Amygdala (tissue), 56 donors: ENCODE results near the gene CCDC169.
"Not testable (repeated sequence)": the region's sequence is repeated elsewhere in the genome, so short reads cannot be mapped to it uniquely, and the experiment has no call there.

Source experiments
- DNase-seq, 56 donors: peaks; one replicate each; lab custom pipeline; 2025; lab: John Stamatoyannopoulos, UW

Gene CCDC169

DNA sequence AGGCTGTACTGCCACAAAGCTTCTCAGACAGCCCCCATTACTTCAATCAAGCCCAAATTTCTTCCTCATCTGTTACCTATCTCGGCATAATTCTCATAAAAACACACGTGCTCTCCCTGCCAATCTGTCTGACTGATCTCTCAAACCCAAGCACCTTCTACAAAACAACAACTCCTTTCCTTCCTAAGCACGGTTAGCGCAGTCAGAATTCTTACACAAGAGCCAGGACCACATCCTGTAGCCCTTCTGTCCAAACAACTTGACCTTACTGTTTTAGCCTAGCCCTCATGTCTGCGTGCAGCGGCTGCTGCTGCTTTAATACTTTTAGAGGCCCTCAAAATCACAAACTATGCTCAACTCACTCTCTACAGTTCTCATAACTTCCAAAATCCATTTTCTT, 22.2 kb upstream of the CCDC169 start:
- not testable (repeated sequence) for DNase-seq

DNA sequence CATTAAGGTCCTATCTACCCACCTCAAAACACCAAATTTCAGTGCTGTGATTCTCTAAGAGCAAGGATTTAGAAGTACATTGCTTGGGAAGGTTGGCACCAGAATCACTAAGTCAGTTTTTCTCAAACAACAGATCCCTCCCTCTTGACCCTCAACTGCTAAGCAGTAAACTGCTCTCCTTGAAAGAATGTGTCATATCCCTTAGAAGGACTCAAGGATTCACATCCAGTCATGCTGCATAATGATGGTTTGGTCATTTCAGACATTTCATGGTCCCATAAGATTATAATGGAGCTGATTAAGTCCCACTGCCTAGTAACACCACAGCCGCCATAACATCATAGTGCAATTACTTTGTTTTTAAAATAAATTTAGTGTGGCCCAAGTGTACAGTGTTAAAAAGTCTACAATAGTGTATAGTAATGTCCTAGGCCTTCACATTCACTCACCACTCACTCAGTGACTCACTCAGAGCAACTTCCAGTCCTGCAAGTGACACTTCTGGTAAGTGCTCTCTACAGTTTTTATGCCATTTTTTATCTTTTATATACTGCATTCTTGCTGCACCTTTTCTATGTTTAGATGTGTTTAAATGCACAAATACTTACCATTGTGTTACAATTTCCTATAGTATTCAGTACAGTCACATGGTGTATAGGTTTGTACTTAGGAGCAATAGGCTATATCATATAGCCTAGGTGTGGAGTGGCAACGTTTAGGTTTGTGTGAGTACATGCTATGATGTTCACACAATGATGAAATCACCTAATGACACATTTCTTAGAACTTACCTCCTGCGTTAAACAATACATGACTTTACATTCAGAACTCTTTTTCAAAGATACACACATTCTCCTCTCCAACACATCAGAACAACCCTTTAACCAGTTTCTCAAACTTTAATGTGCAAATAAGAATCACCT, 15.7 kb upstream of the CCDC169 start:
- DNase-seq: no peak

DNA sequence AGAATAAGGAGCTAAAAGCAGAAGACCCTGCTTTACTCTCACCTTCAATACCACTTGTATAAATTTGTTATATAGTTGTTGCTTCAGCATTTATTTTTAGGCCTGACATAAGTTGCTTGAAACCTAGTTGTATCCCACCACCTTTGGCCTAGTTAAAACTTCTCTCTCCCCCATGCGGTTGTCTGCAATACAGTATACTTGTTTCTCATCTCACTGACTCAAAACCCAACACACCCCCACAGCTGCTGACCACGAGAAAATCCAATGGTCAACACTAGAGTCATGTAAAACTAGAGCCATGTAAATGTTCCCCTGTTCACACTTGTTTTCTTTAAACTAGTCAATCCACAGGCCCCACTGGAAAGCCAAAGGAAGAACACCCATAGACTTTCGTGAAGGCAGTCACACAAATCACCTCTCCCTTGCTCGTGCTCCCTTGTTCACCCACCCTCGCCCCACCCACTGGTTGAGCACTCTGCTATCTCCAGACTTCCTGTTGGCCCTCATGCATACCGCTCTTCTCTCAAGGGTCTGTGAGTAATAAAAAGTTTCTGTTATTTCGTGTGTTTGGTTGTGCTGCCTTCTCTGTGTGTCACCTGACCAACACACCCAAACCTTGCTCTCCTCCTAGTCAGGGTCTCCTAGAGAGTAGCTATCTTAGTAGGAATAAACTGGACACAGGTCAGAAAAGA, 12.9 kb upstream of the CCDC169 start:
- DNase-seq: no peak

DNA sequence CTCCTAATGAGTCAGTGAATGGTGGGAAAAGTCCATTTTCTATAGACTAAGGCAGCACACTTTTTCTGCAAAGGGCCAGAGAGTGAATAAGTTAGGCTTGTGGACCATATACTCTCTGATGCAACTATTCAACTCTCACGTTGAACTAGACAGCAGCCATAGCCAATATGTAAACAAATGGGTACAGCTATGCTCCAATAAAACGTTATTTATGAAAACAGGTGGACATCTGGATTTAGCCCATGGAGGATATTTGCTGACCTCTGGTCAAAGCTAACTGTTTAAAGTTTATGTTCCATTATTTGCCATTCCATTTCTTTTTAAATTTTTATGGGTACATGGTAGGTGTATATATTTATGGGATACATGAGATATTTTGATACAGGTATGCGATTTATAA, 4.7 kb upstream of the CCDC169 start:
- no peak for DNase-seq

DNA sequence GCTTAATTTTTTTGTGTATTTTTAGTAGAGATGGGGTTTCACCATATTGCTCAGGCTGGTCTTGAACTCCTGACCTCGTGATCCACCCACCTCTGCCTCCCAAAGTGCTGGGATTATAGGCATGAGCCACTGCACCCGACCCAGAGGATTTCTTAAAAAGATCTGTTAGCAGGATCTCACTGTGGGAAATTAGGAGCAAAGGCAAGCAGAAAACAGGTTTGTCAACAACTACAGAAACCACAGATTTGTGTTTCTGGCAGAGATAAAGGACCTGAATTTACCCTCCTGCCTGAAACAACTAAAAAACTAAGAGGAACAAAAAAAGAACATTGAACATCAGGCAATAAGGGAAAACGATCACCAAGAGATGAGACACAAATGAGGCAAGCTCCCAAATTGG, 1.9 kb upstream of the CCDC169 start:
- not testable (repeated sequence) for DNase-seq

DNA sequence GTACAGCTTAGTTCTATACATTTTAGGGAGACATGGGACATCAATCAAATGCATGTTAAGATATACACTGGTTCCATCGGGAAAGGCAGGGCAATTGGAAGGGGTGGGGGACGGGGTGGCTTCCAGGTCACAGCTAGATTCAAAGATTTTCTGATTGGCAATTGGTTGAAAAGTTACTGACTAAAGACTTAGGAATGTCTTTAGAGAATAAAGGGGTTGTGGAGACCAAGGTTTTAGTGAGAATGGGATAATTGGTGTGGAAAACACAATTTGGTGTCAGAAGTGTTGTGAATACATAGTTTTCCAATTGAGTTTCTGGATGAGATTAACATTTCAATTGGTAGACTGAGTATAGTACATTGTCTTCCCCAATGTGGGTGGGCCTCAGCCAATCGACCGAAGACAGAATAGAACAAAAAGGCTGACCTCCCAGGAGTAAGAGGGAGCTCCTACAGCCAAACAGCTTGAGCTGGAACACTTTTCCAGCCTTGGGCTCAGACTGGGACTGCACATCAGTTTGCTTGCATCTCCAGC, 988 bp upstream of the CCDC169 start:
- DNase-seq: peak in 2 of 56 donors; percentile 2

DNA sequence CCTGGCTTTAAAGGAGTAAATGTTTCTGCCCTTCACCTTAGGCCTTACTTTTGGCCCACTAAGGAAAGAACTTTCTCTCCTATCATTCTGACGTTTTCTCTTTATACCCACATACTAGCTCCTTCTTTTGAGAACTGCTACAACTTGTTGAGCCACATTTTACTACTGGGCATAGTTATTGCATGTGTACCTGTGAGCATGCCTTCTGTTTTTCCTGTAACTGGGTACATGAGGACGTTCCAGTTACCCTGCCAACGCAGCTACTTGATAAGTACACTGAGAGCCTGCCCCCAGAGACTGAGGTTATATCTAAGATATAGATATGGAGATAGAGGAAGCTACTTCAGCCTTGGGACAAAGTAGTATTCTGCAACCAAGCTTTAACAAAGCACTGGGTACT, 3.5 kb downstream of the CCDC169 start:
- DNase-seq: no peak

DNA sequence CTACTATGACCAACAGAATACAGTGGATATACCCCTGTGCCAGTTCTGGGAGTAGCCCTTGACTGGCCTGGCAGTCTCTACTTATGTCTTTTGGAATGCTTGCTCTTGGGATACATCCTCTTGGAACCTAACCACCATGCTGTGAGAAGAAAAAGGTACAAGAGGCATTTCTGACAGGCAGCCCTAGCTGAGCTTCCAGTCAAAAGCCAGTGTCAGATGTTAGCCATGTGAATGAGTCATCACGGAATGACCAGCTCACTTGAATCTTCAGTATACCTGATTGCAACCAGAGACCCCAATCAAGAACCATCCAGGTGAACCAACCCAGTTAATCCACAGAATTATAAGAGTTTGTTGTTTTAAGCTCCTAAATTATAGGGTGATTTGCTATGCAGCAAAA, 4.1 kb downstream of the CCDC169 start:
- no peak for DNase-seq

DNA sequence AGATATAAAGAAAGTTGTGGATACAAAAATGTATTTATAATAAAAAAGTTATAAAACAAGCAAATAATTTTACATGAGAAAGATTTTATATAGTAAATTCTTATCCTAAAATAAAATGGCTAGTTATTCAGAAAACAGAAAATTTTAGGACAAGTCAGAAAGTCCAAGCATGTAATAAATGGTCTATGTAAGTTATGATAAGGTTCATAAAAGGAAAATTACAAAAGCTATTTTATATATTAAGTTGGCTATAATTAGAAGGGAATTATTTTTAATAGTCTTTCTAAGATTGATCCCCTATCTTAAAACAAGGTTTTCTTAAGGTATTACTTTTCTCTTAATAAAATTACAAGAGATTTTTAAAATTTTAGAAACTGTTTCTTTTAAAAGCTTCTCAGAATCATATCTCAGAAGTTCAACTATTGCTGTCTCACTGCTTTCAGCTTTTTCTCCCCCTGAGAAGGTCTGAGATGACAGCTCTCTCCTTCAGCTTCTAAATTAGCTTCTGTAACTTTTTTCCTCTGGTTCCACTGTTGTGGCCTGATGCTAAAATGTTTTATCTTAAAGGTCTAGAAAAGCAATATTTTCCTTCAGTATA, 8.7 kb downstream of the CCDC169 start:
- DNase-seq: no peak

DNA sequence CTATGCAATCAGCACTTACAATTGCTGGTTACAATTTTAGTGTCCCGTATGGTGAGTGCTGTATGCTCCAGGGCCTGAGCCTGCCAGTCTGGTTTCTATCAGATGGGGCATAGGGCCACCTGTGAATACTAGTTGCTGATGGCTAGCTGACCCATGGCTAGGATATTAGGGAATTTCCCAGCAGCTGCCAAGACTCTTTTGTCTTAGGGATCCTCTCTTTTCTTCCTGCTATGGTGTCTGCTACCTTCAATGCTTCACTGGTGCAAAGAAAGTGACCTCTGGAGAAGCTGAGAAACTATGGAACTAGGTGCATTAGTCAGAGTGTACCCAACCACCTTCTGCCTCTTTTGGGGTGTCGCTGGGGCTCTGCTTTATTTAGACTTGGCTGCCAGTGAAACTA, 11.6 kb downstream of the CCDC169 start:
- no peak for DNase-seq

DNA sequence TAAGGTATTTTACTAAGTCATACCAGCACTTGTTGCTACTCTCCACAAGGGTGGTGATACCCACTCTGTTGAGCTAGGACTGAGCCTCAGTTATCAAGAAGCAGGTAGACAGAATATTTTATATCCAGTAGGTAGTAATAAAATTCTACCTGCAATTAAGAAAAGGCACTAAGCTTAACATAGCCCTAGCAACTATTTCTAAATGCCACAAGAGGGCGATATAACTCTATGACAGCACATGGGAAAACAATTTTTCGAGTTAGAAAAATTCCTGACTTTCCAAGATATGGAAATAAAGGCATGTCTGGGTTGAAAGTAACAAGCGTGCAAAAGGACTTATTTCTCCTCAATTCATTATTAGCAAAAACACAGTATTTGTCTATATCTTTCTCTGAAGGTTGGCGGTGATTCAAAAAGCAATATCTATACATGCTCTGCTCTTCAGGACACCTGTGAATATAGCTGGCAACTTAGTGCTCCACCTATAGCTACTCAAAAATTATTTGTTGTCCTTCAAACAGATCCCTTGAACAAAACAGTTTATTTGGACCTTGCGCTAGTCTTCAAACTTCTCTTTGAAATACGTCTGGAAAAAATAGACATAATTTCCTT, 14.7 kb downstream of the CCDC169 start:
- DNase-seq: no peak

DNA sequence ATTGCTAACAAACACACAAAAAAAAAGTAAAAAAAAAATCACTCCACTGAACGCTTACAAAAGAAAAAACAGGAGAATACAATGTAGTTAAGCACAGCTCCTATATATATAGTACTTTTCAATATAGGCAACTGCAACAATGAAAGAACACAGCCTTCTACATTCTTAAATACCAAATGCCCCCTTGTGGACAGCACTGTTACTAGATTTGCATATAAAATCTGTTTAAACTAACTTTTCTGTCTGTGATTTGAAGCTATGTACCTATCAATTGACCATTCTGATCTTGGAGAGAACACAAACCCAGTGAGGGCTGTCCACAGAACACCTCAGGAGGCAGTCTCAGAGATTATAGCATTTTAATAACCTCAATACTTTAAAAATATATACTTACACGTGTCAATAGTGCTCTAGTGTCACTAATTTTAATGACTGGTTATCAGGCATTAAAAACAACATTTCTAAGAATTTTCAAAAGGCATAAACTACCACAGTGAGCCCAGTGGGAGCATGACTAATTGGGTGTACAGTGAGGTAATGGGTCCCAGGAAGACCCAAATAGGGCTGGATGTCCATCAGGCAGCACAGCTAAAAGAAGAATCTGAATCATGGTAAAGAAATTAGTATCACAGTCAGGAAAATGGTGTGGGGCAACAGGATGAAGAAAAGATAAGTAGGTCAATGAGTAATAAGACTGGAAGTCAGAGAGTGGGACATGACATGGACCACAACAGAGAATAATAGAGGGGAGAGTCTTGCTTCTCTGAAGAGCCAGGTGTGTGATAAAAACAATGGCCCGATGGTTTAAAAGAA, 22.2 kb downstream of the CCDC169 start:
- peak in 2 of 56 donors; percentile 13 to 49 for DNase-seq

DNA sequence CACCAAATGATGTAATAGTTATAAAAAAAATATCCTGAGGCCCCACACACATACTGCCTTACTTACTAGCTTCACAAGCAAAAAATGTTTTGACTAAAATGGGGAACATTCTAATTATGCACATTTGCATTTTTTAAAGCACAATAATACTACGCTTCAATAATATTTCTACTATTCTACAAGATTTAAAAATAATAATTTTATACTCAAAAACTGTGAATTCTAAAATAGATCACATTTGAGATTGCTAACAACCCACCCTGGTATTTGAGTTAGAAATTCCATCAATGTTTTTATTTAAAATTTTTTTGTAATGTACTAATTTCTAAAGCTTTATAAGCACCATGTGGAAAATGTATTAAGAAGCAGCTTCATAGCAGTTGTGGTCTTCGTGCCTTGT, 24.2 kb downstream of the CCDC169 start:
- no peak for DNase-seq

DNA sequence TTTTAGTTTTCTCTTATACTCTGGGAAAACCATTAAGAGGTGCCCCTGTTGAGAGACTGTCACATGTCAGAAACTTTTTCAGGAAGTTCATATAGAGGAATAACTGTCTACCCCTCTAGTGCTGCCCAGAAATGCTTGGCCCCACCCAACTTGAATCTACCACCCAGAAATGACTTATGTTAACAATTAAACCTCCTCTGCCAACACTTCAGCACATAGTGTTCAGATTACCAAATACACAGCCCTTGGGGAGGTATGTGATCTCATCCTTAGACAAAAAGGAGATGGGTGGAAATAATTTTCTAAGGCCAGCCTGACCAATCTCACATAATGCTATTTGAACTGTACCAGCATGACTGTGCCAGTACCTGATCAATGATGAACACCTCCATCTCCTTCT, 35.6 kb downstream of the CCDC169 start:
- DNase-seq: no peak

DNA sequence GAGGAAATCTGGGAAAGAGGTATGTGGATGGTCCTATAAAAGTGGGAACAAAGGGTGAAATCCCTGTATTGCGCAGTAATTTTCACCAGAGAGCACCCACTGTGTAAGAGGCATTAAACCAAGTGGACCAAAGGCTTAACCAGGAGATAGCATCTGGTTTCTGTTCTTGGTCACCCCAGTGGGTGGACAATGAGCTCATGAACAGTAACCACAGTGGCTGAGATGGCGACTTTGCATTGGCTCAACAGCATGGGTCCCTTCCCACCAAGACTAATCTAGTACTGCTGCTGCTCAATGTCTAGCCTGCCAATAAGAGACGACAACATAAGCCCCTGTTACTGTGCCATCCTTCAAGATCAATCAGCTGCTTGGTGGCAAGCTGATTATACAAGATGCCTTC, 36.6 kb downstream of the CCDC169 start:
- no peak for DNase-seq

DNA sequence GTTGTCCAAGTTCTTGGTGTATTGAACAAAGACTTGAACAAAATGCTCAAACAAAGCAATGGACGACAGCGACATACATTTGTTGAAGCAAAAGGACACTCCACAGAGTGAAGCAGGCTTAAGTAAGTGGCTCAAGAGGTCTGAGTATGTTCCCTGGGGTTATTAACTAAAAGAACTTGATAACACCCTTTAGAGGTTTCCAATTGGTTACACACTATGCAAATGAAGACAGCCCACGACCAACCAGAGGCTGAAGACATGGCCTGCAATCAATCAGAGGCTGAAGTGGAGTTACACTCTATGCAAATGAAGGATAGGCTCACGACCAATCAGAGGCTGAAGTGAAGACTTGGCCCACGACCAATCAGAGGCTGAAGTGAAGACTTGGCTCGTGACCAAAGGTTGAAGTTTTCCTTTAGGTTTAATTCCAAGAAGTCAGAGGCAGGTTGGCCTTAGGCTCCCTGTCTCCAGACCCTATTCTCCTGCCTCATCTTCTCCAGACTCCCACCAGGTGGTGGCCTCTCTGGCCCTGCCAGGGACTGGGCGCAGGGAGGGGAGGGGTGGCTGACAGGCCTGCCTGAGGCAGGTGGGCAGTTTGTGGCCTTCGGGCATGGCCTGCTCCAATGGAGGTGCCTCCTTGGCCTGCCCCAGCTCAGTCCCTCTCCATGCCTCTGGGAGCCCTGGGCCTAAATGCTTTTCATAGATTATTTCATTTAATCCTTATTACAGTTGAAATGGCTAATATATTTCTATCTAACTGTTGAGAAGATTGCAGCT, 38.1 kb downstream of the CCDC169 start:
- DNase-seq: no peak

DNA sequence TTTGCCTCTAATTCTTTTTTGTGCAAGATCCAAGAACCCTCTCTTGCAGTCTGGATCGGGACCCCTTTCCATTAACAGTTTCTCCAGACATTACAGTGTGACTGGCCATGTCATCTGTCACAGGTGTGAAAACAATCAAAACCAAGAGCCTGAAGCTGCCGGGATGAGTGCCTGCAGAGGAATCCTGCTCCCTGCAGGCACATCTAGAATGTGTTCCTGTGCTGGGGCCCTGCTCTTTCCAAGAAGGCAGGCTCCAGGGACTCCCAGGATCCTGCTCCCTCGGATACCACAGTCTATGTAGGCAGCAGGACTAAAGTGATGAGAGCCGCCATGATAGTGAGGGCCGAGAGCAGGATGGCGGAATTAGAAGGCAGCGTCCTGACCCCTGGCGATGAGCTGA, 38.8 kb downstream of the CCDC169 start:
- no peak for DNase-seq

DNA sequence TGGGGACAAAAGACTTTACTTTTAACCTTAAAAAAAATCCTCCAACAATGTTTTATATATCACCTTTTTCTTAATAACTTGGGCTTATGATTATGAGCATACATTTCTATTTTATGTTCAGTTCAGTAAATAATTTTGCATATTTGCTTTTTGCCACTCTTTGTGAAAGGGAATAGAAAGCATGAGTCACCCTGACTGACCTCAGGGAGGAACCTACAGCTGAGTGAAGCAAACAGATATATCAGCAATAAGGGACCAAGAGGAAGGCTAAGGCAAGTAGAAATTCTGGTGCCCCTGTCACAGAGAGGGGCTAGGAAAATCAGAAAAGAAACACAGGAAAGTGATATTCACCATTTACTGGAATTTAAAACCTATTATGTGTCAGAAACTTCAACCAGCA, 46.1 kb downstream of the CCDC169 start:
- DNase-seq: no peak

DNA sequence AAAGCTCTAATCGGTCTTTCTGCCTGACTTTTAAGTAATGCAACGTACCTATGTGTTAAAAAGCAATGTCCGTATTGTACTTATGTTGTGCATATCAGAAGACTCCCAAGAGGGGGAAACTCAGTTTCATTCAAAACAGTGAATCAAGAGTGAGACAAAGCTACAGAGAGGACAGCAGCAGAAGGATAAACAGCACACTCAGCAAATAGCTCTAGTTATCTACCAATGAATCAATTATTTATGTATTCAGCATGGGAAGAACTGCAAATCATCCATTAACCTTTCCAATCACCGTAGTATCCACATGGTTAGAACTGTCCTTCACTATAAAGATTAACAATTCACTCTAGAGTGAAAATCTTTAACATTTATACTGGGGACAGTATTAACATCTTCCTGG, 46.6 kb downstream of the CCDC169 start:
- DNase-seq: no peak
